Esophagus squamous epithelium (tissue), 5 donors: ENCODE measurements around the gene INO80D. TPM values are rescaled to one million over a fixed set of nuclear protein-coding genes. Genes with fewer than 3 reads are reported as not detected.
"Not testable (repeated sequence)": the region's sequence is repeated elsewhere in the genome, so short reads cannot be mapped to it uniquely, and the experiment has no call there.

Experiments used
- DNase-seq: peaks from one replicate; lab custom pipeline; 2025; lab: John Stamatoyannopoulos, UW
- H3K27ac ChIP-seq, 4 donors: fragments of 200-600 bp; sonication (generic); one replicate each; pipeline ENCODE4 v1.5.1; 2016 to 2019; ENCODE audit warnings: mild to moderate bottlenecking in 1 of 4
- H3K27me3 ChIP-seq, 4 donors: fragments of 200-600 bp; sonication (generic); 1 replicate in 3 of 4; 2 replicates in 1 of 4; pipeline versions ENCODE4 v1.5.1 to v1.6.0; 2017 to 2021; ENCODE audit warnings: antibody characterized with exemption in 1 of 4
- H3K36me3 ChIP-seq, 3 donors: fragments of 200-600 bp; sonication (generic); one replicate each; pipeline ENCODE4 v1.5.1; 2016 to 2019
- H3K4me1 ChIP-seq, 3 donors: fragments of 200-600 bp; sonication (generic); one replicate each; pipeline ENCODE4 v1.5.1; 2017 to 2019
- H3K4me3 ChIP-seq, 4 donors: fragments of 200-600 bp; sonication (generic); 1 replicate in 3 of 4; 2 replicates in 1 of 4; pipeline ENCODE4 v1.5.1; 2016 to 2019; ENCODE audit warnings: mild to moderate bottlenecking in 2 of 4, moderate library complexity in 1 of 4
- H3K9me3 ChIP-seq, 3 donors: fragments of 200-600 bp; sonication (generic); one replicate each; pipeline ENCODE4 v1.5.1; 2016 to 2019
- POLR2A ChIP-seq, 4 donors: fragments of 450-650 bp; IDR thresholded peaks; one replicate each; pipeline ENCODE4 v1.6.1; 2017; ENCODE audit warnings: antibody characterized with exemption in 4 of 4, mild to moderate bottlenecking in 4 of 4, moderate library complexity in 3 of 4
- WGBS, 2 donors: methylation state at CpG; one replicate each; pipeline ENCODE4 v1.1.5; 2018; 5-methylcytosine and 5-hydroxymethylcytosine counted together
- intact Hi-C: fragments of 100-400 bp; cut with DNase I; formaldehyde crosslinking; loops from one replicate; pipeline ENCODE4 v1.15.0; 2022
- total RNA-seq, 4 donors: library from RNA; depleted of rRNA; stranded (reverse); fragments of >200 nt; gene quantifications; one replicate each; pipeline ENCODE4 v1.1.0, GENCODE V29; 2016
- TF ChIP-seq, protein P1 (sequence below), 6 experiments: fragments of 450-650 bp in 4 of 6; fragments of 200-600 bp in 2 of 6; sonication (generic) in 2 of 6; IDR thresholded peaks; one replicate each; pipeline ENCODE4 v1.5.1; 2016 to 2019; ENCODE audit warnings: antibody characterized with exemption in 6 of 6, mild to moderate bottlenecking in 4 of 6, moderate library complexity in 4 of 6
- donor health status: DM: yes; HTN: yes; CAD: no.

The INO80D gene
- total RNA-seq, 4 donors from 2014 or later = 9.6 to 20.2 (median 17.1) TPM

GRCh38 chr2:206105038-206105437 is 19.1 kb upstream of the INO80D start:
- Histone ChIP-seq H3K27ac (no peak overlapping the region), H3K9me3 (no peaks in the 10 kb centered on the region), H3K4me3 (no peak overlapping the region), H3K36me3 (no peaks in the 10 kb centered on the region), H3K4me1 (no peaks in the 10 kb centered on the region), H3K27me3 (no peaks in the 10 kb centered on the region)
- 85 to 91% methylated on average over 4 of the region's 4 CpGs for WGBS, 2 donors
- intact Hi-C loops = no loop called here
- TF ChIP-seq, protein P1, sequence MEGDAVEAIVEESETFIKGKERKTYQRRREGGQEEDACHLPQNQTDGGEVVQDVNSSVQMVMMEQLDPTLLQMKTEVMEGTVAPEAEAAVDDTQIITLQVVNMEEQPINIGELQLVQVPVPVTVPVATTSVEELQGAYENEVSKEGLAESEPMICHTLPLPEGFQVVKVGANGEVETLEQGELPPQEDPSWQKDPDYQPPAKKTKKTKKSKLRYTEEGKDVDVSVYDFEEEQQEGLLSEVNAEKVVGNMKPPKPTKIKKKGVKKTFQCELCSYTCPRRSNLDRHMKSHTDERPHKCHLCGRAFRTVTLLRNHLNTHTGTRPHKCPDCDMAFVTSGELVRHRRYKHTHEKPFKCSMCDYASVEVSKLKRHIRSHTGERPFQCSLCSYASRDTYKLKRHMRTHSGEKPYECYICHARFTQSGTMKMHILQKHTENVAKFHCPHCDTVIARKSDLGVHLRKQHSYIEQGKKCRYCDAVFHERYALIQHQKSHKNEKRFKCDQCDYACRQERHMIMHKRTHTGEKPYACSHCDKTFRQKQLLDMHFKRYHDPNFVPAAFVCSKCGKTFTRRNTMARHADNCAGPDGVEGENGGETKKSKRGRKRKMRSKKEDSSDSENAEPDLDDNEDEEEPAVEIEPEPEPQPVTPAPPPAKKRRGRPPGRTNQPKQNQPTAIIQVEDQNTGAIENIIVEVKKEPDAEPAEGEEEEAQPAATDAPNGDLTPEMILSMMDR (IDR thresholded peaks at IDR 0.05) = no peak
- no peak for DNase-seq

- DNase-seq, H3K4me1 ChIP-seq, H3K36me3 ChIP-seq, H3K27me3 ChIP-seq, H3K4me3 ChIP-seq, H3K9me3 ChIP-seq, intact Hi-C loops, H3K27ac ChIP-seq: not testable (repeated sequence)
- 71 to 78% methylated on average over 6 to 9 of the region's 19 CpGs for WGBS, 2 donors
Measured at GRCh38 chr2:206098872-206099271, 12.9 kb upstream of the INO80D start.

GRCh38 chr2:206098471-206098870 is 12.5 kb upstream of the INO80D start:
- H3K4me3 ChIP-seq = no peak overlapping the region
- TF ChIP-seq POLR2A (IDR thresholded peaks at IDR 0.05) = no peak
- TF ChIP-seq, protein P1 (IDR thresholded peaks at IDR 0.05) = no peak
- H3K27ac ChIP-seq = no peak overlapping the region
- H3K4me1 ChIP-seq = no peaks in the 10 kb centered on the region
- no peaks in the 10 kb centered on the region for H3K9me3 ChIP-seq
- peaks cover 0 to 8% (median 0%) of the 10 kb centered on the region in 3 donors for H3K36me3 ChIP-seq
- H3K27me3 ChIP-seq = no peaks in the 10 kb centered on the region
- DNase-seq = no peak
- WGBS, 2 donors = 79 to 83% methylated on average over 9 of the region's 9 CpGs
- intact Hi-C loops = no loop called here

DNA sequence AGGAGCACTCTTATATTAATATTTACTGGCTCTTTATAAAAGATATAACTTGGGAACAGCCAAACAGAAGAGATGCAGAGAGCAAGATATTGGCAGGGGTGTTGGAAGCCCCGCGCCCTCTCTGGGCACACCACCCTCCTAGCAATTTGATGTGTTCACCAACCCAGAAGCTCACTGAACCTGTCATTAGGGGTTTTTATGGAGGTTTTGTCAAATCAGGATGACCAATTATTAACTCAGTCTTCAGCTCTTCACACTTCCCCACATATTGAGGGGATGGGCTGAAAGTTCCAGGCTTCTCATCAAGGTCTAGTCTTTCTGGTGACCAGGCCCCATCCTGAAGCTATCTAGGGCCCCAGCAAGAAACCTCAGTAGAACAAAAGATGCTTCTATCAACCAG is 10.9 kb upstream of the INO80D start:
- no peak for DNase-seq
- WGBS, 2 donors = 96 to 100% methylated on average over 2 of the region's 2 CpGs
- intact Hi-C loops = no loop called here

GRCh38 chr2:206095536-206096332 is 9.8 kb upstream of the INO80D start:
- intact Hi-C loops = no loop called here
- Histone ChIP-seq H3K27me3 (no peaks in the 10 kb centered on the region), H3K4me1 (no peaks in the 10 kb centered on the region), H3K4me3 (no peak overlapping the region), H3K9me3 (no peaks in the 10 kb centered on the region), H3K27ac (no peak overlapping the region), H3K36me3 (peaks cover 0 to 18% (median 0%) of the 10 kb centered on the region in 3 donors)
- WGBS, 2 donors = 55 to 62% methylated on average over 3 of the region's 3 CpGs
- no peak for DNase-seq
- no peak for TF ChIP-seq POLR2A (IDR thresholded peaks at IDR 0.05)
- TF ChIP-seq, protein P1 (IDR thresholded peaks at IDR 0.05) = no peak

More for the DNA sequence above, 10.9 kb upstream of the INO80D start:
- Histone ChIP-seq H3K4me3 (no peak overlapping the region), H3K27me3 (no peaks in the 10 kb centered on the region), H3K27ac (no peak overlapping the region), H3K36me3 (peaks cover 0 to 13% (median 0%) of the 10 kb centered on the region in 3 donors), H3K9me3 (no peaks in the 10 kb centered on the region), H3K4me1 (no peaks in the 10 kb centered on the region)
- no peak for TF ChIP-seq POLR2A (IDR thresholded peaks at IDR 0.05)
- TF ChIP-seq, protein P1 (IDR thresholded peaks at IDR 0.05) = no peak
